ENCODE data around the gene SPECC1L.

- TF ChIP-seq CTCF (IDR thresholded peaks at IDR 0.05) (no peak), EP300 (IDR thresholded peaks at IDR 0.05) (no peak), POLR2A (IDR thresholded peaks at IDR 0.05) (no peak)
These were observed 23.6 kb upstream of the SPECC1L start for GRCh38 chr22:24247011-24247507.

All from tibial nerve (tissue), 4 donors.